GM12878 (cell line): ENCODE data around the gene BCAS3. TPM values are rescaled to one million over a fixed set of nuclear protein-coding genes. Genes with fewer than 3 reads are reported as not detected.

Experiments
- SREBF1 ChIP-seq: IDR thresholded peaks from 2 replicates; pipeline ENCODE4 v1.6.1; 2012; ENCODE audit warnings: mild to moderate bottlenecking, low read length
- polyA plus RNA-seq, 11 experiments: library from polyadenylated mRNA; depleted of rRNA in 4 of 11; unstranded in 6 of 11; stranded (reverse) in 5 of 11; fragments of >200 nt; fragmentation: Nextera tagmentation in 4 of 11; fragmentation: Illumina TruSeq in 1 of 11; extraction: Ambion mirVana in 4 of 11; extraction: Trizol in 1 of 11; gene quantifications; 1 replicate in 1 of 11; 2 replicates in 10 of 11; pipeline versions ENCODE4 v1.2.1 to v1.2.3, GENCODE V29; 2011 to 2016; ENCODE audit warnings: inconsistent platforms in 2 of 11, missing spikeins in 2 of 11, low read depth in 1 of 11
- total RNA-seq, 4 experiments: library from RNA; depleted of rRNA in 3 of 4; stranded (reverse); fragments of >200 nt in 3 of 4; fragmentation: Illumina TruSeq in 1 of 4; extraction: Trizol in 1 of 4; gene quantifications; 2 replicates each; pipeline versions ENCODE4 v1.2.1 to v1.2.3, GENCODE V29; 2013 to 2021
- TF ChIP-seq, protein P1 (sequence below): fragments of 450-650 bp; IDR thresholded peaks from 2 replicates; pipeline ENCODE4 v1.6.1; 2016; ENCODE audit warnings: mild to moderate bottlenecking, moderate library complexity, borderline replicate concordance
- TF ChIP-seq, protein P2 (sequence below): fragments of 450-650 bp; IDR thresholded peaks from 2 replicates; pipeline ENCODE4 v1.6.1; 2017; ENCODE audit warnings: mild to moderate bottlenecking, moderate library complexity
- TF ChIP-seq, protein P3 (sequence below): fragments of 450-650 bp; formaldehyde crosslinking; IDR thresholded peaks from 2 replicates; pipeline ENCODE4 v1.5.0; 2022; ENCODE audit warnings: mild to moderate bottlenecking, missing genetic modification characterization

The BCAS3 gene
- total and polyA plus RNA-seq, 10 of the 15 experiments (the other 5 are each of a cell fraction or from before 2014, with no cell fraction given), result 2.1 to 11.0 (median 6.6) TPM

DNA sequence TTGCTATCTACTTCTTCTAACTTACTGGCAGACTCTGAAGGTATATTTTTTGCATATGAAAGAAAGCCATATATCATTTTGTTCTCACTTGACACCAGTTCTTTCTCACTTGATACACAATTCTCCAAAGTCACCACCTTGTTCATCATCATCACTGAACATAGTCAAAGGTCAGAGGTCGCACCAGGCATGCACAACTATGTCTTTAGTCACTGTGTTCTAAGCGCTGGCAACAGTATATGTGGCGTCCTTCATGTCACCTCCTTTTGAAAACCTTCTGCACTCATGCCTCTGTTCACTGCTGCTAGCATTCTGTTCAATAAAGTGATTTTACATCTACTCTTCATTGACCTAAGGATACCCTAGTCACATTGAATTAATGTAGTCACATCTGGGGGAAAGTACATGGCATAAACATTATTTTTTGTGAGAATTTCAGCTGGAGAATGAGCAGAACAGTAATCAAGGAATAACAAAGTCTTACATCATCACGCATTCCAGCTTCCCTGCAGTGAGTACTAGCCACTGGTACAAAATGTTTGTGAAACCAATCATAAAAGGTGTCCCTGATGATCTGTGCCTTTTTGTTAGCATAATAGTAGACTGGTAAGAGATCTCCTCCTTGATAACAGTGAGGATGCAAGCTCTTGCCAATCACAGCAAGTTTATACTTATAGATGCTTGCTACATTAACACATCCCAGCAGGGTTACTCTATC, 754.1 kb downstream of the BCAS3 start (continued):
- TF ChIP-seq, protein P1, sequence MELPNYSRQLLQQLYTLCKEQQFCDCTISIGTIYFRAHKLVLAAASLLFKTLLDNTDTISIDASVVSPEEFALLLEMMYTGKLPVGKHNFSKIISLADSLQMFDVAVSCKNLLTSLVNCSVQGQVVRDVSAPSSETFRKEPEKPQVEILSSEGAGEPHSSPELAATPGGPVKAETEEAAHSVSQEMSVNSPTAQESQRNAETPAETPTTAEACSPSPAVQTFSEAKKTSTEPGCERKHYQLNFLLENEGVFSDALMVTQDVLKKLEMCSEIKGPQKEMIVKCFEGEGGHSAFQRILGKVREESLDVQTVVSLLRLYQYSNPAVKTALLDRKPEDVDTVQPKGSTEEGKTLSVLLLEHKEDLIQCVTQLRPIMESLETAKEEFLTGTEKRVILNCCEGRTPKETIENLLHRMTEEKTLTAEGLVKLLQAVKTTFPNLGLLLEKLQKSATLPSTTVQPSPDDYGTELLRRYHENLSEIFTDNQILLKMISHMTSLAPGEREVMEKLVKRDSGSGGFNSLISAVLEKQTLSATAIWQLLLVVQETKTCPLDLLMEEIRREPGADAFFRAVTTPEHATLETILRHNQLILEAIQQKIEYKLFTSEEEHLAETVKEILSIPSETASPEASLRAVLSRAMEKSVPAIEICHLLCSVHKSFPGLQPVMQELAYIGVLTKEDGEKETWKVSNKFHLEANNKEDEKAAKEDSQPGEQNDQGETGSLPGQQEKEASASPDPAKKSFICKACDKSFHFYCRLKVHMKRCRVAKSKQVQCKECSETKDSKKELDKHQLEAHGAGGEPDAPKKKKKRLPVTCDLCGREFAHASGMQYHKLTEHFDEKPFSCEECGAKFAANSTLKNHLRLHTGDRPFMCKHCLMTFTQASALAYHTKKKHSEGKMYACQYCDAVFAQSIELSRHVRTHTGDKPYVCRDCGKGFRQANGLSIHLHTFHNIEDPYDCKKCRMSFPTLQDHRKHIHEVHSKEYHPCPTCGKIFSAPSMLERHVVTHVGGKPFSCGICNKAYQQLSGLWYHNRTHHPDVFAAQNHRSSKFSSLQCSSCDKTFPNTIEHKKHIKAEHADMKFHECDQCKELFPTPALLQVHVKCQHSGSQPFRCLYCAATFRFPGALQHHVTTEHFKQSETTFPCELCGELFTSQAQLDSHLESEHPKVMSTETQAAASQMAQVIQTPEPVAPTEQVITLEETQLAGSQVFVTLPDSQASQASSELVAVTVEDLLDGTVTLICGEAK, result no peak
- TF ChIP-seq, protein P2, sequence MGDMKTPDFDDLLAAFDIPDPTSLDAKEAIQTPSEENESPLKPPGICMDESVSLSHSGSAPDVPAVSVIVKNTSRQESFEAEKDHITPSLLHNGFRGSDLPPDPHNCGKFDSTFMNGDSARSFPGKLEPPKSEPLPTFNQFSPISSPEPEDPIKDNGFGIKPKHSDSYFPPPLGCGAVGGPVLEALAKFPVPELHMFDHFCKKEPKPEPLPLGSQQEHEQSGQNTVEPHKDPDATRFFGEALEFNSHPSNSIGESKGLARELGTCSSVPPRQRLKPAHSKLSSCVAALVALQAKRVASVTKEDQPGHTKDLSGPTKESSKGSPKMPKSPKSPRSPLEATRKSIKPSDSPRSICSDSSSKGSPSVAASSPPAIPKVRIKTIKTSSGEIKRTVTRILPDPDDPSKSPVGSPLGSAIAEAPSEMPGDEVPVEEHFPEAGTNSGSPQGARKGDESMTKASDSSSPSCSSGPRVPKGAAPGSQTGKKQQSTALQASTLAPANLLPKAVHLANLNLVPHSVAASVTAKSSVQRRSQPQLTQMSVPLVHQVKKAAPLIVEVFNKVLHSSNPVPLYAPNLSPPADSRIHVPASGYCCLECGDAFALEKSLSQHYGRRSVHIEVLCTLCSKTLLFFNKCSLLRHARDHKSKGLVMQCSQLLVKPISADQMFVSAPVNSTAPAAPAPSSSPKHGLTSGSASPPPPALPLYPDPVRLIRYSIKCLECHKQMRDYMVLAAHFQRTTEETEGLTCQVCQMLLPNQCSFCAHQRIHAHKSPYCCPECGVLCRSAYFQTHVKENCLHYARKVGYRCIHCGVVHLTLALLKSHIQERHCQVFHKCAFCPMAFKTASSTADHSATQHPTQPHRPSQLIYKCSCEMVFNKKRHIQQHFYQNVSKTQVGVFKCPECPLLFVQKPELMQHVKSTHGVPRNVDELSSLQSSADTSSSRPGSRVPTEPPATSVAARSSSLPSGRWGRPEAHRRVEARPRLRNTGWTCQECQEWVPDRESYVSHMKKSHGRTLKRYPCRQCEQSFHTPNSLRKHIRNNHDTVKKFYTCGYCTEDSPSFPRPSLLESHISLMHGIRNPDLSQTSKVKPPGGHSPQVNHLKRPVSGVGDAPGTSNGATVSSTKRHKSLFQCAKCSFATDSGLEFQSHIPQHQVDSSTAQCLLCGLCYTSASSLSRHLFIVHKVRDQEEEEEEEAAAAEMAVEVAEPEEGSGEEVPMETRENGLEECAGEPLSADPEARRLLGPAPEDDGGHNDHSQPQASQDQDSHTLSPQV, result no peak
- TF ChIP-seq, protein P3, sequence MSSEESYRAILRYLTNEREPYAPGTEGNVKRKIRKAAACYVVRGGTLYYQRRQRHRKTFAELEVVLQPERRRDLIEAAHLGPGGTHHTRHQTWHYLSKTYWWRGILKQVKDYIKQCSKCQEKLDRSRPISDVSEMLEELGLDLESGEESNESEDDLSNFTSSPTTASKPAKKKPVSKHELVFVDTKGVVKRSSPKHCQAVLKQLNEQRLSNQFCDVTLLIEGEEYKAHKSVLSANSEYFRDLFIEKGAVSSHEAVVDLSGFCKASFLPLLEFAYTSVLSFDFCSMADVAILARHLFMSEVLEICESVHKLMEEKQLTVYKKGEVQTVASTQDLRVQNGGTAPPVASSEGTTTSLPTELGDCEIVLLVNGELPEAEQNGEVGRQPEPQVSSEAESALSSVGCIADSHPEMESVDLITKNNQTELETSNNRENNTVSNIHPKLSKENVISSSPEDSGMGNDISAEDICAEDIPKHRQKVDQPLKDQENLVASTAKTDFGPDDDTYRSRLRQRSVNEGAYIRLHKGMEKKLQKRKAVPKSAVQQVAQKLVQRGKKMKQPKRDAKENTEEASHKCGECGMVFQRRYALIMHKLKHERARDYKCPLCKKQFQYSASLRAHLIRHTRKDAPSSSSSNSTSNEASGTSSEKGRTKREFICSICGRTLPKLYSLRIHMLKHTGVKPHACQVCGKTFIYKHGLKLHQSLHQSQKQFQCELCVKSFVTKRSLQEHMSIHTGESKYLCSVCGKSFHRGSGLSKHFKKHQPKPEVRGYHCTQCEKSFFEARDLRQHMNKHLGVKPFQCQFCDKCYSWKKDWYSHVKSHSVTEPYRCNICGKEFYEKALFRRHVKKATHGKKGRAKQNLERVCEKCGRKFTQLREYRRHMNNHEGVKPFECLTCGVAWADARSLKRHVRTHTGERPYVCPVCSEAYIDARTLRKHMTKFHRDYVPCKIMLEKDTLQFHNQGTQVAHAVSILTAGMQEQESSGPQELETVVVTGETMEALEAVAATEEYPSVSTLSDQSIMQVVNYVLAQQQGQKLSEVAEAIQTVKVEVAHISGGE (CRISPR knock-in tag), result no peak
- TF ChIP-seq SREBF1, result no peak
- TF ChIP-seq, all 136 proteins: peak for 0
